Fibroblast of skin of abdomen (primary cell): ENCODE results near the gene CDC42BPG.
"Not testable (repeated sequence)": the region's sequence is repeated elsewhere in the genome, so short reads cannot be mapped to it uniquely, and the experiment has no call there.

ENCODE experiments used
- DNase-seq: peaks from one replicate; pipeline ENCODE4 v3.0.0-alpha.2; 2013

The CDC42BPG gene

GRCh38 chr11:64835616-64836447 lies 8.6 kb downstream of the CDC42BPG start:
- no peak for DNase-seq

DNA sequence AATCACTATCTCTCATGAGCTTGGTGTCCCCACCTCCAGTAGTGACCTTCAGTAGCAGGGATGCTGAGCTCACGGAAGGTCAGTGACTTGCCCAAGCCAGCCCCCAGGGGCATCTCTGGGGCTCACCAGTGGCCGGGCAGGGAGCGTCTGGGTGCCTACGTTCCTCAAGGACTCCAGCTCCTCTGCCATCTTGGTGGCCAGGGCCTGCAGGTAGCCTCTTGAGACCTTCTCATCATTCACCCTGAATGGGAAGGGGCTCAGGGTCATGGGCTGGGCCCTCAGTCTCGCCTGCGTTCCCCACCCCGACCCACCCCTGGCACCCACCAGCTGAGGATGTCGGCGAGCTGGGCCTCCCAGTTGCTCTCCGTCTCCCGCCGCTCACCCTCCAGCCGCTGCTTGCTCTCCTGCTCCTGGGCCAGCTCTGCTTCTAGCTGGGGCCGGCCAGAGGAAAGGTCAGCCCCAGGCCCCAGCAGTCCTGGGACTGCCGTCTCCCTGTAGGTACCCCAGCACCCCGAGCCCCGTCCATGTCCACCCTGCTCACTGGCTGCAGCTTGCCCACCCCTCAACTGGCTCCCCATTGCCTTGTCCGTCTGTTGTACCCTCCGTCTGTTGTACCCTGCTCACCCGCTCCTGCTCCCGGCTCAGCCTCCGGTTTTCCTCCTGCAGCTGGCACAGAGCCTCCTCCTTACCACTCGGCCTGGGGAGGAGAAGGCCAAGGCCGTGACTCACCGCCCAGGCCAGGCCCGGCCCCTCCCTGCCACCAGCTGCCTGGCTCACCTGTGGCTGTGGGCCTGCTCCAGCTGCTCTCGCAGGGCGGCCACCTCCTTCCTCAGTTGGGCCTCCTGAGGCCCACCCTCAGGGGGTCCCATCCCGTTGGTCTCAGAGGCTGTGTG lies 9.5 kb downstream of the CDC42BPG start:
- no peak for DNase-seq

GRCh38 chr11:64834031-64834722 lies 10.3 kb downstream of the CDC42BPG start:
- no peak for DNase-seq

- no peak for DNase-seq
These were observed 10.9 kb downstream of the CDC42BPG start for GRCh38 chr11:64833509-64833908.

GRCh38 chr11:64833198-64833502 lies 11.3 kb downstream of the CDC42BPG start:
- DNase-seq: no peak

DNA sequence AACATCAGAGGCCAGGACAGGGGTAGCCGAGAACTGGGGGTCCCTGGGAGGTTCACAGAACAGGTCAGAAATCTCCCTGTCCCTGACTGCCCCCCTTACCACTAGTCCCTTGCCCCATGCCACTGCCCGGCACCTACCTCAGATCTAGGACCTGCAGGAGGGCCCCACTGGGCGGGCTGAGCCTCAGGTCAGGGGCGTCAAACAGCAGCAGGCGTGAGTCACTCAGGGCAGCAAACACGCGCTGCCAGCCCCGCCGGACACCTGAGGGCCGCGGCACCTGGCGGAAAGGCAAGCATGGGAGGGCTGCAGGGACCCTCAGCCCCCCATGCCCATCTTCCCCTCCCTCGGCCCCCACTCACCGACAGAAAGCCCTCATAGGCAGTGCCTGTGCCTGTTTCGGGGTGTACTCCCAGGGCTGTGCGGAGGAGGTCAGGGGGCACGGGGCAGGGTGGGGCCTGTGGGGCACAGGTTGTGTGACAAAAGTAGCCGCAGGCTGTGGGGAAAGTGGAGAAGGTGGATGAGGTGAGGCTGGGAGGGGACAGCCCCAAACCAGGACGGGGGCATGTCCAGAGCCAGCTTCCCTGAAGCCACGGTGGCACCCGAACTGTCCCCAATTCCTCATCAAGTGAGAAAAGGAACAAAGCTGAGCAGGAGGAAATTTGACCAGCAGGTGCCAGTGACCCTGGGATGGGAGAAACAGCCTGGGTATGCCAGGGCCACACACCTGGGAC lies 11.8 kb downstream of the CDC42BPG start:
- no peak for DNase-seq

DNA sequence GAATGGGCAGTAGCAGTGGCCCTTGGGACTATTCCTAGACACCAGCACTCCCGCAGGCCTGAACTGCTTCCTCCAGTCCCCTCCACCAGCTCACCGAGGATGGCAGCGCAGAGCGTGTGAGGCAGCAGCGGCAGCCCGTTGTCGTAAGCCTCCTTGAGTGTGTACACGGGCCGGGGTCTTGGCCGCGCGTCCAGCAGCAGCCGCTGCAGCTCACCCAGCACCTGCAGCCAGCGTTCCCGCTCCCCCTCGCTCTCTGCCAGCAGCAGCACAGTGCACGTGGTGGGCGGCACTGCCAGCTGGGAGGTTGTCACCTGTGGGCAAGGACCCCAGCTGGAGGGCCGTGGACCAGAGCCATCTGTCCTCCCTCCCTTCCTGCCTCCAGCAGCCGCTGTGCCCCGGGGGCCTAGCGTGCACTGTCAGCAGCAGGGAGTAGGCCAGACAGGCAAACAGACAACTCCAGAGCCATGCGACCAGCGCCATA lies 13.0 kb downstream of the CDC42BPG start:
- DNase-seq: no peak

DNA sequence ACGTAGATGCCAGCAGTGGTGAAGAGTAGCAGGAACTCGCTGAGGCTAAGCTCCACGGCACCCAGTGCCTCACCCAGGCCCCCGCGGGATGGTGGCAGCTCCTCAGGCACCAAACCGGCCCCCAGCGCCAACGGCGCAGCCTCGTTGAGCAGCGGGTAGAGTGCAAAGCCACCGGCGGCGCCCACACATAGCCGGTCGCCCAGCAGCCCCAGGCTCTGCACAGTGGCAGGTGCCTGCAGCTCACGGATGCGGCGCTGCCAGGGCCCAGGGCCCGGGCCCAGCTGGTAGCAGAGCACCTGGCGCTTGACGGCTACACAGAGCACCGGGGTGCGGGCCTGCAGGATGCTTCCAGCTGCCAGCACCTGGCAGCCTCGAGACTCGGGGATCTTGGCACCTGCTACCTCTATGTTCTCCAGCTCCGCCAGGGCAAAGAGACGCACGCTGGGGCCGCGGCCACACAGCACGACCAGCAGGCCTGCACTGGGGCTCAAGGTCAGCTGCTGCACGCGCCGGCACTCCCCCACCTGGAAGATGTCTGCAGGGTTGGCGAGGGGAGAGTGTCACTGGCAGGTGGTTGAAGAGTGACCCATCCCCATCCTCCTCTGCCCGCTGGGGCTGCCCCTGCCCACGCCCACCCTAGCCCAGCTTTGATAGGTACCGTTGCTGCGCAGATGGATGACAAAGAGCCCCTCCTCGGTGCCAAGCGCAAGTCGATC lies 14.8 kb downstream of the CDC42BPG start:
- no peak for DNase-seq

GRCh38 chr11:64827451-64827839 lies 17.0 kb downstream of the CDC42BPG start:
- DNase-seq: no peak

- no peak for DNase-seq
These were observed 17.6 kb downstream of the CDC42BPG start for GRCh38 chr11:64826578-64827450.

DNA sequence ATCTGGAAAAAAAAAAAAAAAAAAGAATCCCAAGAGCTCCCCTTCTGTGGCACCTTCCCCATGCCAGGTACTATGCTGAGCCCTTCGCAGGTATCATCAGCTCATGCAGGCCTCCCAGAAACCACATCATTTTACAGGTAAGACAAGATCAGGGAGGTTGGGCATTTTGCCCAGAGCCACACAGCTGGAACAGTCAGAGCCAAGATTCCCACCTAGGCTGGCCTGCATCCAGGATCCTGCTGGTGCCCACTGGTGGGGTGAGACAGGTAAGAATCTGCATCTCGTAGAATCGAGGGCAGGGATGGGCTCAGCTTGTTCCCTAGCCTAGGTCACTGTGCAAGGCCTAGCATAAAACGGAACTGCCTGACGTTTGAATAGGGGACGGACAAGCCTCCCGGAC lies 18.4 kb downstream of the CDC42BPG start:
- no peak for DNase-seq

DNA sequence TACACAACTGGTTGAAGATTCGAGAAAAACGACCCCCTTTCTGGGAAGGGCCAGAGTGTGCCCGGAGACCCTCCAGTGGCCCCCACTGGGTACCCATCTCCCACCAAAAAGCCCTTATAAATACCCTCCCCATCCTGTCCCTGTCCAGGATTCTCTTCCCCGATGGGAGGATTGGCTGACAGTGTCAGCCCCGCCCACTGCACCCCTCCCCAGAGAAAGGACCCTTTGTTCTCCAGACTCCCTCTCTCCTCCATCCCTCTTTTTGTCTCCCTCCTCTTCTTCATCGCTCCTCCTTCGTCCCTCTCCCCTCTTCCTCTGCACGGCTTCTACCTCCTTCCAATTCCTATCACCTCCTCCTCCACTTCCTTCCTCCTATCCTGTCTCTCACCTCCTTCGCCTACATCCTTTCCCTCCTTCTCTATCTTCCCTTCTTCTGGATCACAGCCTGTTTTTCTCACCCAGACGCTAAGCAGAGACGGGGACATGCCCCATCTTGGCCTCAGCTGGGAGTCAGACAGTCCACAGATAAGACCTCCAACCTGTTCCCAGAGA lies 20.8 kb downstream of the CDC42BPG start:
- no peak for DNase-seq

DNA sequence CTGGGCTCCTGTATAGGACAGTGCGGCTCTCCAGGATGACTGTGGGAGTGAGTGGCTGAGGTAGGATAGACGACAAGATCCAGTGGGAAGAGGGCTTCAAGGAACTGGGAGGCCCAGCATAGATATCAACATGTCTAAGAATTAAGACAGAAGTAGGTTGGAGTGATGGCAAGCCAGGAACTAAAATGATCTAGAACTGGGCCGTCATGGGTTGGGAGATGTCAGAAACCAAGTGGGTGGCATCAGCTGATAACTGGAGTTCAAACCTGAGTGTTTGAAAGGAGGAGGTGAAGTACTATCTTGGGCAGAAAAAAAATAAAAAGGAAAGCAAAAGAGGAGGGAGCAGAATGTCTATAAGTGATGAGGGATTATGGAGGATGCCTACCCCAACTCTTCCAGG lies 27.0 kb downstream of the CDC42BPG start:
- DNase-seq: no peak

DNA sequence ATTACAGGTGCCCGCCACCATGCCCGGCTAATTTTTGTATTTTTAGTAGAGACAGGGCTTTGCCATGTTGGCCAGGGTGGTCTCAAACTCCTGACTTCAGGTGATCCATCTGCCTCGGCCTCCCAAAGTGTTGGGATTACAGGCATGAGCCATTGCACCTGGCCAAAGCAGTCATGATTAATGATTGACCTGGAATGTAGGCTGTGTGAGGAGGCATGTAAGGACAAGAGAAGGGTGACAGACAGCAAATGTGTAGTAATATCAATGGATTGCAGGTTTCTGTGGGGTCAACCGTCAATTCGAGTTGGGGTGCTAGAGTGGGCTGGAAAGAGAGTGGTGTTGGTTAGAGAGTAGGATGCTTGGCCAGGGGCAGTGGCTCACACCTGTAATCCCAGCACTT lies 29.0 kb downstream of the CDC42BPG start:
- not testable (repeated sequence) for DNase-seq

DNA sequence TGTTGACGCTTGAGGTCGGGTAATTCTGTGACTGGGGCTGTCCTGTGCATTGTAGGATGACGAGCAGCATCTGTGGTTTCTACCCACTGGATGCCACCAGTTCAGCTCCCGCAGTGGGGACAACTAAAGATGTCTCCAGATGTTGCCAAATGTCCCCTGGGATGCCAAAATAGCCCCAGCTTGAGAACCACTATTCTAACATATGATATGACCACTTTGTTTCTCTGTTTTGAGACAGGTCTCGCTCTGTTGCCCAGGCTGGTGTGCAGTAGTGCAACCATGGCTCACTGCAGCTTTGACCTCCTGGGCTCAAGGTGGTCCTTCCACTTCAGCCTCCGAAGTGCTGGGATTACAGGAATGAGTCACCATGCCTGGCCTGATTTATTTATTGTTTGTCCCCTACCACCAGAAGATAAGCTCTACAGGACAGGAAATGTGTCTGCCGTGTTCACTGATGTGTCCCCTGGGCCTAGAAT lies 29.7 kb downstream of the CDC42BPG start:
- DNase-seq: no peak

DNA sequence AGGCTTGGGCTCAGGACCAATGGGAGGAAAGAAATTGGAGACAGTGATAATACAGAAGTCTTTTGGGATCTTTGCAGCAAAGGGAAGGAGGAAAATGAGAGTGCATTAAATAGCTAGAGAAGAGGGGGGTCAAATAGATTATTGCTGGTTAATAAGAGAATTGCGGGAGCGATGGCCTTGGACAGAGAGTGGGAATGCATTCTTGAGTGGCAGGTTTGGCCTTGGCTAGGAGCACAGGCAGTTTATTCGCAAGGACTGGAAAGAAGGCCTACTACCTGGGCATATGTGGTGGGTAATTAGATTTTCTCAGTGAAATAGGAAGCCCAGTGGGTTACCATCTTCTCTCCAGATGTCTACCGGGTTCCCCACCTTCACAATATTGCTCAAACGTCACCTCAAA lies 30.6 kb downstream of the CDC42BPG start:
- DNase-seq: no peak

DNA sequence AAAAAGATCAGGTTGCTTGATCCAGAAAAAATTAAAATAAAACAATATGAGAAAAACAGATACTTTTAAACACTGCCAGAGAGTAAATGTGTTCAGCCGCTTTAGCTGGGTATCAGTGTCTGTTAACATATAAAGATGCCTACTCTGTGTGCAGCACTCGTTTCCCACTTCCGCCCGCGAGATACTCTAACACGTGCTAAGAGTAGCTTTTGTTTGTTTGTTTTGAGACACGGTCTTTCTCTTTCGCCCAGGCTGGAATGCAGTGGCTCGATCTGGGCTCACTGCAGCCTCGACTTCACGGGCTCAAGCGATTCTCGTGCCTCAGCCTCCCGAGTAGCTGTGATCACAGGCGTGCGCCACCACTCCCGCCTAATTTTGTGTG lies 33.6 kb downstream of the CDC42BPG start:
- DNase-seq: no peak

GRCh38 chr11:64810271-64810890 lies 34.1 kb downstream of the CDC42BPG start, which contains the start of gene MEN1:
TSS of gene MEN1 (minus strand) at chr11:64810551. CDS start at chr11:64810109, 442 bp downstream.
- DNase-seq: peak; percentile 96

- no peak for DNase-seq
These were observed 34.6 kb downstream of the CDC42BPG start for GRCh38 chr11:64809781-64810241.

DNA sequence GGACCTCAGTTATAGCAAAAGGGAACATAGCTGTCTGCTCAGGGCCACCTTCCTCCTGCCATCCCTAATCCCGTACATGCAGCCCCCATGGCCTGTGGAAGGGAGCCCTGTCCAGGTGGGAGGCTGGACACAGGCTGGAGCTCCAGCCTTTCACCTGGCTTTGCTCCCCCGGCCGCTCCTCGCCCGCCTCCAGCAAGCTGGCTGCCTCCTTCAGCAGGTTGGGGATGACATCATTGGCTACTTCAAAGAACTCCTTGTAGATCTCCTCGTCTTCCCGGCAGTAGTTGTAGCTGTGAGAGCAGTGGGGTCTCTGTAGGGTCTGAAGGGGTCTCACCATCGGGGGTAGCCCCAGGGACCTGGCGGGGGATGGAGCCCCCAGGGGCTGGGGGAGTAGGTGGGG lies 39.0 kb downstream of the CDC42BPG start:
- no peak for DNase-seq
